ENCODE results near the gene MTCH1. TPM values are rescaled to one million over a fixed set of nuclear protein-coding genes. Genes with fewer than 3 reads are reported as not detected.
A peak's percentile ranks its signal among the peaks of the same experiment; 100 is the strongest.

MTCH1 gene
- total and polyA plus RNA-seq, 9 of the 15 experiments (the other 6 are each of a cell fraction or from before 2014, with no cell fraction given), result 7.9 to 161 (median 118) TPM

DNA sequence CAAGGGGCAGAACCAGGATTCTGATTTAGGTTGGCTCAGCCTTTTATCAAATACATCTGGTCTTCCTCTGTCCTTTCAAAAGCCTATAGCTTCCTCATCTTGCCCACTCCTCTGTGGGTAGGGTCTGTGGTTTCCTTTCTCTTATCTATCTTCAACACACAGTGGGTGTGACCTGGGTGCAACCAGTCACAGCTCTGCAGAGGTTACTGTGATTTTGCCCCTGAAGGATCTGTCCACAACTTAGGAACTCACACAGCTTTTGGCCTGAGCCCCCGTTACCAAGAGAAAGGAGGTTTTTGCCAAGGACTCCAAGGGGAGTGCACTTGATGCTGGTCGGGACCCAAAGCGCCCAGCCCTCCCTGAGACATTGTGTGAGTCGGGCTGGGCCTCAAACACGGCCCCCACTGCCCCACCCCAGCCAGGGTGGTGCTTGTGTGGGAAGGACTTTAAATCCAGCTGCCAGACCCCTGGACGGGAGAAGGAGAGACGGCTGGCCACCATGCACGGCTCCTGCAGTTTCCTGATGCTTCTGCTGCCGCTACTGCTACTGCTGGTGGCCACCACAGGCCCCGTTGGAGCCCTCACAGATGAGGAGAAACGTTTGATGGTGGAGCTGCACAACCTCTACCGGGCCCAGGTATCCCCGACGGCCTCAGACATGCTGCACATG, 31.6 kb downstream of the MTCH1 start, which contains the start of gene PI16 (continued):
- TF ChIP-seq JUND (IDR thresholded peaks at IDR 0.05; ENCODE audit: borderline replicate concordance, low read depth, low read length) (peak; percentile 86), JUND (tag; IDR thresholded peaks at IDR 0.05; ENCODE audit: borderline replicate concordance, low read depth, low read length) (peak; percentile 79; the same call in 1 of the 3 replicates), ZNF263 (CRISPR knock-in tag; IDR thresholded peaks at IDR 0.05; ENCODE audit: borderline replicate concordance) (no peak), ZNF696 (CRISPR knock-in tag; conservative IDR thresholded peaks at IDR 0.05) (no peak), MYBL2 (IDR thresholded peaks at IDR 0.05; ENCODE audit: low read depth) (no peak), MYBL2 (CRISPR knock-in tag; IDR thresholded peaks at IDR 0.05; ENCODE audit: borderline replicate concordance) (no peak), WHSC1 (IDR thresholded peaks at IDR 0.05; ENCODE audit: low read length) (no peak), ZNF589 (CRISPR knock-in tag; IDR thresholded peaks at IDR 0.05; ENCODE audit: low read depth) (peak; percentile 93), MEF2A (IDR thresholded peaks at IDR 0.05; ENCODE audit: control insufficient read depth, low read depth, low read length) (no peak), GABPA (tag; conservative IDR thresholded peaks at IDR 0.05; ENCODE audit: low read depth) (no peak; the same call in 1 of the 2 replicates), EP300 (IDR thresholded peaks at IDR 0.05; ENCODE audit: low read length) (peak; percentile 94), EZH2 (IDR thresholded peaks at IDR 0.05; ENCODE audit: borderline replicate concordance, low read depth, low read length) (no peak), XRCC4 (IDR thresholded peaks at IDR 0.05; ENCODE audit: extremely low read depth, insufficient read depth, insufficient read length) (no peak), SNIP1 (IDR thresholded peaks at IDR 0.05; ENCODE audit: low read depth) (no peak)
- TF ChIP-seq, protein P1, sequence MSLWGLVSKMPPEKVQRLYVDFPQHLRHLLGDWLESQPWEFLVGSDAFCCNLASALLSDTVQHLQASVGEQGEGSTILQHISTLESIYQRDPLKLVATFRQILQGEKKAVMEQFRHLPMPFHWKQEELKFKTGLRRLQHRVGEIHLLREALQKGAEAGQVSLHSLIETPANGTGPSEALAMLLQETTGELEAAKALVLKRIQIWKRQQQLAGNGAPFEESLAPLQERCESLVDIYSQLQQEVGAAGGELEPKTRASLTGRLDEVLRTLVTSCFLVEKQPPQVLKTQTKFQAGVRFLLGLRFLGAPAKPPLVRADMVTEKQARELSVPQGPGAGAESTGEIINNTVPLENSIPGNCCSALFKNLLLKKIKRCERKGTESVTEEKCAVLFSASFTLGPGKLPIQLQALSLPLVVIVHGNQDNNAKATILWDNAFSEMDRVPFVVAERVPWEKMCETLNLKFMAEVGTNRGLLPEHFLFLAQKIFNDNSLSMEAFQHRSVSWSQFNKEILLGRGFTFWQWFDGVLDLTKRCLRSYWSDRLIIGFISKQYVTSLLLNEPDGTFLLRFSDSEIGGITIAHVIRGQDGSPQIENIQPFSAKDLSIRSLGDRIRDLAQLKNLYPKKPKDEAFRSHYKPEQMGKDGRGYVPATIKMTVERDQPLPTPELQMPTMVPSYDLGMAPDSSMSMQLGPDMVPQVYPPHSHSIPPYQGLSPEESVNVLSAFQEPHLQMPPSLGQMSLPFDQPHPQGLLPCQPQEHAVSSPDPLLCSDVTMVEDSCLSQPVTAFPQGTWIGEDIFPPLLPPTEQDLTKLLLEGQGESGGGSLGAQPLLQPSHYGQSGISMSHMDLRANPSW (CRISPR knock-in tag; IDR thresholded peaks at IDR 0.05), result 0 out of 2 replicates have a peak, but pooled peaks have one; percentile 44
- TF ChIP-seq, protein P2, sequence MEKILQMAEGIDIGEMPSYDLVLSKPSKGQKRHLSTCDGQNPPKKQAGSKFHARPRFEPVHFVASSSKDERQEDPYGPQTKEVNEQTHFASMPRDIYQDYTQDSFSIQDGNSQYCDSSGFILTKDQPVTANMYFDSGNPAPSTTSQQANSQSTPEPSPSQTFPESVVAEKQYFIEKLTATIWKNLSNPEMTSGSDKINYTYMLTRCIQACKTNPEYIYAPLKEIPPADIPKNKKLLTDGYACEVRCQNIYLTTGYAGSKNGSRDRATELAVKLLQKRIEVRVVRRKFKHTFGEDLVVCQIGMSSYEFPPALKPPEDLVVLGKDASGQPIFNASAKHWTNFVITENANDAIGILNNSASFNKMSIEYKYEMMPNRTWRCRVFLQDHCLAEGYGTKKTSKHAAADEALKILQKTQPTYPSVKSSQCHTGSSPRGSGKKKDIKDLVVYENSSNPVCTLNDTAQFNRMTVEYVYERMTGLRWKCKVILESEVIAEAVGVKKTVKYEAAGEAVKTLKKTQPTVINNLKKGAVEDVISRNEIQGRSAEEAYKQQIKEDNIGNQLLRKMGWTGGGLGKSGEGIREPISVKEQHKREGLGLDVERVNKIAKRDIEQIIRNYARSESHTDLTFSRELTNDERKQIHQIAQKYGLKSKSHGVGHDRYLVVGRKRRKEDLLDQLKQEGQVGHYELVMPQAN (IDR thresholded peaks at IDR 0.05; ENCODE audit: borderline replicate concordance), result no peak
- TF ChIP-seq, protein P3, sequence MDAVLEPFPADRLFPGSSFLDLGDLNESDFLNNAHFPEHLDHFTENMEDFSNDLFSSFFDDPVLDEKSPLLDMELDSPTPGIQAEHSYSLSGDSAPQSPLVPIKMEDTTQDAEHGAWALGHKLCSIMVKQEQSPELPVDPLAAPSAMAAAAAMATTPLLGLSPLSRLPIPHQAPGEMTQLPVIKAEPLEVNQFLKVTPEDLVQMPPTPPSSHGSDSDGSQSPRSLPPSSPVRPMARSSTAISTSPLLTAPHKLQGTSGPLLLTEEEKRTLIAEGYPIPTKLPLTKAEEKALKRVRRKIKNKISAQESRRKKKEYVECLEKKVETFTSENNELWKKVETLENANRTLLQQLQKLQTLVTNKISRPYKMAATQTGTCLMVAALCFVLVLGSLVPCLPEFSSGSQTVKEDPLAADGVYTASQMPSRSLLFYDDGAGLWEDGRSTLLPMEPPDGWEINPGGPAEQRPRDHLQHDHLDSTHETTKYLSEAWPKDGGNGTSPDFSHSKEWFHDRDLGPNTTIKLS (IDR thresholded peaks at IDR 0.05; ENCODE audit: borderline replicate concordance, low read depth), result no peak
- TF ChIP-seq, protein P4, sequence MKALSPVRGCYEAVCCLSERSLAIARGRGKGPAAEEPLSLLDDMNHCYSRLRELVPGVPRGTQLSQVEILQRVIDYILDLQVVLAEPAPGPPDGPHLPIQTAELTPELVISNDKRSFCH (CRISPR knock-in tag; IDR thresholded peaks at IDR 0.05), result no peak
- TF ChIP-seq, protein P4 (tag; IDR thresholded peaks at IDR 0.05), result peak; percentile 92
